IPS-20b (cell line): Measurements from ENCODE around the gene NGEF.
A peak's percentile ranks its signal among the peaks of the same experiment; 100 is the strongest.

Source experiments
- H3K27ac ChIP-seq: one replicate; pipeline ENCODE4 v1.5.1; 2013; ENCODE audit warnings: low read length
- H3K27me3 ChIP-seq: 2 replicates; pipeline ENCODE4 v1.6.1; 2013; ENCODE audit warnings: mild to moderate bottlenecking, low read length, inconsistent platforms; ENCODE audit not compliant: insufficient read depth
- H3K36me3 ChIP-seq: 2 replicates; pipeline ENCODE4 v1.6.1; 2013; ENCODE audit warnings: low read depth, mild to moderate bottlenecking, inconsistent platforms, low read length, moderate library complexity; ENCODE audit not compliant: insufficient read depth
- H3K4me1 ChIP-seq: 2 replicates; pipeline ENCODE4 v1.6.1; 2013; ENCODE audit warnings: mild to moderate bottlenecking, control low read depth, inconsistent platforms, low read length, moderate library complexity; ENCODE audit not compliant: insufficient read depth
- H3K4me3 ChIP-seq: 2 replicates; pipeline ENCODE4 v1.5.1; 2013; ENCODE audit warnings: mild to moderate bottlenecking, low read length, inconsistent platforms
- H3K9ac ChIP-seq: 2 replicates; pipeline ENCODE4 v1.6.1; 2013; ENCODE audit warnings: low read depth, mild to moderate bottlenecking, inconsistent platforms, low read length, moderate library complexity
- H3K9me3 ChIP-seq: 2 replicates; pipeline ENCODE4 v1.6.1; 2013; ENCODE audit warnings: mild to moderate bottlenecking, low read depth, low read length, inconsistent platforms; ENCODE audit not compliant: insufficient read depth

The NGEF gene

GRCh38 chr2:232882085-232882484 is 131.0 kb downstream of the NGEF start:
- Histone ChIP-seq H3K9ac (no peak overlapping the region), H3K36me3 (no peaks in the 10 kb centered on the region), H3K4me3 (no peak overlapping the region), H3K27ac (no peak overlapping the region), H3K9me3 (no peaks in the 10 kb centered on the region), H3K27me3 (peaks cover 12% of the 10 kb centered on the region), H3K4me1 (no peaks in the 10 kb centered on the region)

- no peak overlapping the region for H3K9ac ChIP-seq
- no peaks in the 10 kb centered on the region for H3K9me3 ChIP-seq
- H3K27me3 ChIP-seq: peaks cover 23% of the 10 kb centered on the region
- H3K4me1 ChIP-seq: no peaks in the 10 kb centered on the region
- H3K36me3 ChIP-seq: no peaks in the 10 kb centered on the region
- H3K27ac ChIP-seq: no peak overlapping the region
- H3K4me3 ChIP-seq: no peak overlapping the region
Observed at GRCh38 chr2:232880764-232881351, 132.2 kb downstream of the NGEF start.

GRCh38 chr2:232879618-232880494 is 133.2 kb downstream of the NGEF start:
- Histone ChIP-seq H3K9me3 (no peaks in the 10 kb centered on the region), H3K9ac (no peak overlapping the region), H3K4me3 (no peak overlapping the region), H3K27ac (no peak overlapping the region), H3K4me1 (no peaks in the 10 kb centered on the region), H3K27me3 (peaks cover 33% of the 10 kb centered on the region), H3K36me3 (no peaks in the 10 kb centered on the region)

GRCh38 chr2:232878855-232879617 is 134.0 kb downstream of the NGEF start:
- H3K9ac ChIP-seq: no peak overlapping the region
- no peaks in the 10 kb centered on the region for H3K36me3 ChIP-seq
- peaks cover 41% of the 10 kb centered on the region for H3K27me3 ChIP-seq
- no peaks in the 10 kb centered on the region for H3K9me3 ChIP-seq
- H3K4me3 ChIP-seq: no peak overlapping the region
- H3K4me1 ChIP-seq: no peaks in the 10 kb centered on the region
- H3K27ac ChIP-seq: no peak overlapping the region

- Histone ChIP-seq H3K9ac (no peak overlapping the region), H3K4me3 (no peak overlapping the region), H3K36me3 (no peaks in the 10 kb centered on the region), H3K27me3 (peaks cover 42% of the 10 kb centered on the region), H3K27ac (no peak overlapping the region), H3K9me3 (no peaks in the 10 kb centered on the region), H3K4me1 (no peaks in the 10 kb centered on the region)
Observed at GRCh38 chr2:232877940-232878511, 135.0 kb downstream of the NGEF start.

- Histone ChIP-seq H3K27ac (no peak overlapping the region), H3K36me3 (no peaks in the 10 kb centered on the region), H3K27me3 (peaks cover 42% of the 10 kb centered on the region), H3K4me3 (peak overlapping the region; percentile 66; the same call in 1 of the 2 replicates), H3K4me1 (no peaks in the 10 kb centered on the region), H3K9me3 (no peaks in the 10 kb centered on the region), H3K9ac (no peak overlapping the region)
Observed at GRCh38 chr2:232876978-232877441, 136.0 kb downstream of the NGEF start.

- H3K9ac ChIP-seq: peak overlapping the region; percentile 21; the same call in 1 of the 2 replicates
- H3K36me3 ChIP-seq: no peaks in the 10 kb centered on the region
- peaks cover 42% of the 10 kb centered on the region for H3K27me3 ChIP-seq
- no peaks in the 10 kb centered on the region for H3K9me3 ChIP-seq
- no peak overlapping the region for H3K27ac ChIP-seq
- H3K4me3 ChIP-seq: peak overlapping the region; percentile 66; the same call in 1 of the 2 replicates
- H3K4me1 ChIP-seq: no peaks in the 10 kb centered on the region
Observed at GRCh38 chr2:232876161-232876977, 136.7 kb downstream of the NGEF start.

GRCh38 chr2:232875256-232876121 is 137.6 kb downstream of the NGEF start:
- no peaks in the 10 kb centered on the region for H3K4me1 ChIP-seq
- H3K27me3 ChIP-seq: peaks cover 42% of the 10 kb centered on the region
- no peak overlapping the region for H3K27ac ChIP-seq
- H3K9ac ChIP-seq: no peak overlapping the region
- no peaks in the 10 kb centered on the region for H3K36me3 ChIP-seq
- H3K9me3 ChIP-seq: no peaks in the 10 kb centered on the region
- H3K4me3 ChIP-seq: peak overlapping the region; percentile 54; the same call in 1 of the 2 replicates

GRCh38 chr2:232874677-232875223 is 138.3 kb downstream of the NGEF start:
- Histone ChIP-seq H3K4me1 (no peaks in the 10 kb centered on the region), H3K4me3 (no peak overlapping the region), H3K9me3 (no peaks in the 10 kb centered on the region), H3K27me3 (peaks cover 42% of the 10 kb centered on the region), H3K9ac (no peak overlapping the region), H3K36me3 (no peaks in the 10 kb centered on the region), H3K27ac (no peak overlapping the region)
